Measurements from ENCODE around the gene LLPH. TPM values are rescaled to one million over a fixed set of nuclear protein-coding genes. Genes with fewer than 3 reads are reported as not detected.
A peak's percentile ranks its signal among the peaks of the same experiment; 100 is the strongest.

The LLPH gene
- total RNA-seq, 2 donors from 2014 or later, result 1.3 to 2.9 TPM

- ATAC-seq, result peak; percentile 48
- intact Hi-C loops (cut with DNase I), result no loop called here
- Histone ChIP-seq H3K4me1 (peaks cover 4% of the 10 kb centered on the region), H3K9me3 (no peaks in the 10 kb centered on the region), H3K4me3 (no peak overlapping the region), H3K36me3 (replicated peaks in 1 of 2; ENCODE audit: insufficient read depth in 1 of 2, low read depth in 2 of 2) (no peaks in the 10 kb centered on the region), H3K27ac (peak overlapping the region in 1 of 4 donors; percentile 3), H3K27me3 (no peaks in the 10 kb centered on the region)
- peak in 2 of 4 donors; percentile 20 to 47 for DNase-seq
- no peak for TF ChIP-seq POLR2A (IDR thresholded peaks at IDR 0.05)
- TF ChIP-seq, protein P1, sequence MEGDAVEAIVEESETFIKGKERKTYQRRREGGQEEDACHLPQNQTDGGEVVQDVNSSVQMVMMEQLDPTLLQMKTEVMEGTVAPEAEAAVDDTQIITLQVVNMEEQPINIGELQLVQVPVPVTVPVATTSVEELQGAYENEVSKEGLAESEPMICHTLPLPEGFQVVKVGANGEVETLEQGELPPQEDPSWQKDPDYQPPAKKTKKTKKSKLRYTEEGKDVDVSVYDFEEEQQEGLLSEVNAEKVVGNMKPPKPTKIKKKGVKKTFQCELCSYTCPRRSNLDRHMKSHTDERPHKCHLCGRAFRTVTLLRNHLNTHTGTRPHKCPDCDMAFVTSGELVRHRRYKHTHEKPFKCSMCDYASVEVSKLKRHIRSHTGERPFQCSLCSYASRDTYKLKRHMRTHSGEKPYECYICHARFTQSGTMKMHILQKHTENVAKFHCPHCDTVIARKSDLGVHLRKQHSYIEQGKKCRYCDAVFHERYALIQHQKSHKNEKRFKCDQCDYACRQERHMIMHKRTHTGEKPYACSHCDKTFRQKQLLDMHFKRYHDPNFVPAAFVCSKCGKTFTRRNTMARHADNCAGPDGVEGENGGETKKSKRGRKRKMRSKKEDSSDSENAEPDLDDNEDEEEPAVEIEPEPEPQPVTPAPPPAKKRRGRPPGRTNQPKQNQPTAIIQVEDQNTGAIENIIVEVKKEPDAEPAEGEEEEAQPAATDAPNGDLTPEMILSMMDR (IDR thresholded peaks at IDR 0.05), result no peak
- 3% methylated on average over 1 of the region's 1 CpG for WGBS, 2 donors
Observed at GRCh38 chr12:66092559-66093269, 37.8 kb downstream of the LLPH start.

DNA sequence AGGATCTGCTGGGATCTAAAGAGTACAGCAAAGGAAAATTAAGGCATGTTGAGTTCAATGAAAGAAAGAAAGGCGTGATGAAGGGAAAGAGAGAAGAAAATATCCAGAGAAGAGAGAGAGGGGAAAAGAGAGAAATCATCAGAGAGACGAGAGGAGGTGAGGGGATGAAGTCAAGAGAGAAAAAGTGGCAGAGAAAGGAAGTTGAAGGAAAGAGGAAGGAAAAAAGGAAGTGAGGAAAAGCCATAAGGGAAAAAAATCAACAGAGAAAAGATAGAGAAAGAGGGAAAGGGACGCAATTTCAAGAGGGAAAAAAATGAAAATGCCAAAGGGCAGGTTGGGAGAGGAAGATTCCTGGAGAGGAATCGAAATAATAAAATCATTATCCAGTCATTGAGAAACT is 40.4 kb downstream of the LLPH start:
- H3K4me3 ChIP-seq, result no peak overlapping the region
- H3K27ac ChIP-seq, result no peak overlapping the region
- intact Hi-C loops (cut with DNase I), result no loop called here
- DNase-seq (no peak), ATAC-seq (no peak)
- 48 to 49% methylated on average over 4 of the region's 4 CpGs for WGBS, 2 donors
- no peak for TF ChIP-seq POLR2A (IDR thresholded peaks at IDR 0.05)
- TF ChIP-seq, protein P1 (IDR thresholded peaks at IDR 0.05), result no peak
- H3K9me3 ChIP-seq, result no peaks in the 10 kb centered on the region
- H3K36me3 ChIP-seq (replicated peaks in 1 of 2; ENCODE audit: insufficient read depth in 1 of 2, low read depth in 2 of 2), result no peaks in the 10 kb centered on the region
- H3K27me3 ChIP-seq, result no peaks in the 10 kb centered on the region
- peaks cover 4% of the 10 kb centered on the region for H3K4me1 ChIP-seq

DNA sequence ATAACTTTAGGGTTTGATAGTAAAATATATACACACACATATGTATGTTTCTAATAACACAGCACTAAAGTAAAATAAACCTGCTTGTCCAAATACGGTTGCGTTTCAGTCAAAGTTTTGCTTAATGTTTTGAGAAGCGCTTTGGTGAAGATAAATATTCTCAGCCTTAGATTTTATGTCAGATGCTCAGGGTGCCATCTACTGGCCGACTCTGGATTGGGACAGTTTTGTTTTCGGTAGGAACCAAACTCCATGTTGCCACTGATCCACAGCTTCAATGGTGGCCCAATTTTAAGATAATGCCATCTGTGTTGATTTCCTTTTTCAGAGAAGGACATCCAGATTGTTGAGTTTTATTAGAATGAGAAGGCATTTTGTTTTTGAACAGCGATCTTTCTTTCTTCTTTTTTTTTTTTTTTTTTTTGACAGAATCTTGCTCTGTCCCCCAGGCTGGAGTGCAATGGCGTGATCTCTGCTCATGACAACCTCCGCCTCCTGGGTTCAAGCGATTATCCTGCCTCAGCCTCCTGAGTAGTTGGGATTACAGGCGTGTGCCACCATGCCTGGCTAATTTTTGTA is 43.1 kb downstream of the LLPH start:
- Histone ChIP-seq H3K36me3 (replicated peaks in 1 of 2; ENCODE audit: insufficient read depth in 1 of 2, low read depth in 2 of 2) (no peaks in the 10 kb centered on the region), H3K27me3 (no peaks in the 10 kb centered on the region), H3K4me3 (no peak overlapping the region), H3K9me3 (no peaks in the 10 kb centered on the region), H3K4me1 (no peaks in the 10 kb centered on the region), H3K27ac (no peak overlapping the region)
- no peak for TF ChIP-seq POLR2A (IDR thresholded peaks at IDR 0.05)
- TF ChIP-seq, protein P1 (IDR thresholded peaks at IDR 0.05), result peak; percentile 50 to 80 (median 74)
- DNase-seq, result peak; percentile 59 to 74 (median 70)
- intact Hi-C loops (cut with DNase I), result no loop called here
- ATAC-seq, result peak; percentile 59
- WGBS, 2 donors, result 21% methylated on average over 10 of the region's 10 CpGs

DNA sequence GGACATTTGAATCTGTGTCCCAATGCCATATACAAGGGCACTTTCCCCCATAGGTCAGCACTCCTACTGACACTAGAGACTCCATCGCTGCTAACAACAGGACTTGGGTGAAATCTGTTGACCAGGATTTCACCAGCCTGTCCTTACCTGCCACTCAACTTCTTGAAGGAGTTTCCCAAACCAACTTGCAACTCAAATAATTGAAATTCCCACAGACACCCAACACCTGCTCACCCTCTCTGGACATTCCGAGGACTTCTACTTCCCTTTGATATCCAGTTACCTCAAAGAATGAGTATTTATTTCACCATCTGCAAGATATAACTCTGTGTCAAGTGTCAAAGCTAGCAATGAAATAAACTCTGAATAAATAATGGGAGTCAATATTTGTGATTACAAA is 44.6 kb downstream of the LLPH start:
- H3K27ac ChIP-seq, result no peak overlapping the region
- H3K27me3 ChIP-seq, result no peaks in the 10 kb centered on the region
- no peaks in the 10 kb centered on the region for H3K36me3 ChIP-seq (replicated peaks in 1 of 2; ENCODE audit: insufficient read depth in 1 of 2, low read depth in 2 of 2)
- H3K4me1 ChIP-seq, result no peaks in the 10 kb centered on the region
- intact Hi-C loops (cut with DNase I), result no loop called here
- 63 to 73% methylated on average over 2 of the region's 2 CpGs for whole genome bisulfite sequencing, 2 donors
- no peak for TF ChIP-seq POLR2A (IDR thresholded peaks at IDR 0.05)
- TF ChIP-seq, protein P1 (IDR thresholded peaks at IDR 0.05), result no peak
- ATAC-seq, result no peak
- H3K9me3 ChIP-seq, result no peaks in the 10 kb centered on the region
- H3K4me3 ChIP-seq, result no peak overlapping the region
- DNase-seq, result no peak

GRCh38 chr12:66085213-66085612 is 45.3 kb downstream of the LLPH start:
- WGBS, 2 donors, result 47 to 68% methylated on average over 1 of the region's 1 CpG
- H3K27ac ChIP-seq, result no peak overlapping the region
- no peak for ATAC-seq
- no peaks in the 10 kb centered on the region for H3K36me3 ChIP-seq (replicated peaks in 1 of 2; ENCODE audit: insufficient read depth in 1 of 2, low read depth in 2 of 2)
- no peaks in the 10 kb centered on the region for H3K9me3 ChIP-seq
- no peaks in the 10 kb centered on the region for H3K27me3 ChIP-seq
- intact Hi-C loops (cut with DNase I), result no loop called here
- TF ChIP-seq, protein P1 (IDR thresholded peaks at IDR 0.05), result no peak
- no peak for TF ChIP-seq POLR2A (IDR thresholded peaks at IDR 0.05)
- no peak for DNase-seq
- H3K4me3 ChIP-seq, result no peak overlapping the region
- no peaks in the 10 kb centered on the region for H3K4me1 ChIP-seq
